PC-3 (cell line): ENCODE results near the gene CD86. TPM values are rescaled to one million over a fixed set of nuclear protein-coding genes. Genes with fewer than 3 reads are reported as not detected.

Source experiments
- ATAC-seq: fragments of 200-7000 bp; cut with Tn5 transposase; 2 replicates; pipeline ENCODE4 v1.9.1; 2020; ENCODE audit warnings: mild to moderate bottlenecking, moderate library complexity
- BruUV-seq: library from RNA; stranded (reverse); fragments of 400-500 nt; replicated peaks from 2 replicates; lab custom pipeline; 2021; lab: Mats Ljungman, UMichigan
- CTCF ChIA-PET: fragments of 300-600 bp; sonication (Branson Sonifier 250); formaldehyde crosslinking; loops from one replicate; lab custom pipeline; 2022; ENCODE audit warnings: antibody characterized with exemption; lab: Charles Lee
- POLR2A ChIA-PET: fragments of 300-600 bp; sonication (Branson Sonifier 250); formaldehyde crosslinking; loops from one replicate; lab custom pipeline; 2022; ENCODE audit warnings: antibody characterized with exemption; ENCODE audit not compliant: unreplicated experiment; lab: Charles Lee
- DNase-seq: peaks from one replicate; pipeline ENCODE4 v3.0.0-alpha.2; 2015
- H2AFZ ChIP-seq: fragments of 300-600 bp; sonication (generic); 2 replicates; pipeline ENCODE4 v1.6.0; 2016; ENCODE audit warnings: antibody characterized with exemption, low read length
- H3F3A ChIP-seq: fragments of 300-600 bp; sonication (generic); one replicate; pipeline ENCODE4 v1.6.0; 2017; ENCODE audit warnings: antibody characterized with exemption, low read length, control low read depth, mild to moderate bottlenecking; ENCODE audit not compliant: unreplicated experiment
- H3K27ac ChIP-seq: fragments of 300-600 bp; sonication (generic); 2 replicates; pipeline ENCODE4 v1.5.1; 2016; ENCODE audit warnings: mild to moderate bottlenecking, low read length
- H3K27me3 ChIP-seq: fragments of 300-600 bp; sonication (generic); 2 replicates; pipeline ENCODE4 v1.6.1; 2016; ENCODE audit warnings: low read length, mixed read lengths
- H3K36me3 ChIP-seq: fragments of 300-600 bp; sonication (generic); 2 replicates; pipeline ENCODE4 v1.6.1; 2016; ENCODE audit warnings: low read depth, mixed run types, low read length, mixed read lengths
- H3K4me1 ChIP-seq: fragments of 300-600 bp; sonication (generic); 2 replicates; pipeline ENCODE4 v1.5.1; 2016; ENCODE audit warnings: low read length; ENCODE audit not compliant: insufficient read depth
- H3K4me2 ChIP-seq: fragments of 300-600 bp; sonication (generic); 2 replicates; pipeline ENCODE4 v1.6.0; 2016; ENCODE audit warnings: low read length
- H3K4me3 ChIP-seq: fragments of 300-600 bp; sonication (generic); 2 replicates; pipeline ENCODE4 v1.5.1; 2016; ENCODE audit warnings: mild to moderate bottlenecking, low read length, mixed read lengths
- H3K79me2 ChIP-seq: fragments of 300-600 bp; sonication (generic); 2 replicates; pipeline ENCODE4 v1.6.1; 2017; ENCODE audit warnings: low read length, mixed read lengths
- H3K9ac ChIP-seq: fragments of 300-600 bp; sonication (generic); 2 replicates; pipeline ENCODE4 v1.6.0; 2016; ENCODE audit warnings: mild to moderate bottlenecking, low read length
- H3K9me2 ChIP-seq: fragments of 300-600 bp; sonication (generic); replicated peaks from 2 replicates; pipeline ENCODE4 v1.6.1; 2016; ENCODE audit warnings: mixed run types, low read length, mixed read lengths
- H3K9me3 ChIP-seq: fragments of 300-600 bp; sonication (generic); 2 replicates; pipeline ENCODE4 v1.6.1; 2016; ENCODE audit warnings: low read length, mixed read lengths
- H4K20me1 ChIP-seq: fragments of 300-600 bp; sonication (generic); 2 replicates; pipeline ENCODE4 v1.6.1; 2016; ENCODE audit warnings: low read length, mixed read lengths
- CTCF ChIP-seq: fragments of 300-600 bp; sonication (generic); conservative IDR thresholded peaks from 2 replicates; pipeline ENCODE4 v1.5.1; 2017; ENCODE audit warnings: antibody characterized with exemption, low read depth, mild to moderate bottlenecking, low read length
- EZH2 ChIP-seq: fragments of 300-600 bp; sonication (generic); IDR thresholded peaks from one replicate; pipeline ENCODE4 v1.6.1; 2017; ENCODE audit warnings: antibody characterized with exemption, mild to moderate bottlenecking, low read length; ENCODE audit not compliant: unreplicated experiment
- EZH2phosphoT487 ChIP-seq: fragments of 300-600 bp; sonication (generic); IDR thresholded peaks from 2 replicates; pipeline ENCODE4 v1.6.1; 2018; ENCODE audit warnings: mild to moderate bottlenecking, antibody characterized with exemption, low read length, borderline replicate concordance
- intact Hi-C: fragments of 100-400 bp; cut with micrococcal nuclease; formaldehyde crosslinking; loops from 2 replicates; pipeline ENCODE4 v1.9.0; 2023
- total RNA-seq: library from RNA; depleted of rRNA; stranded (reverse); fragments of >200 nt; gene quantifications from 2 replicates; pipeline ENCODE4 v1.2.3, GENCODE V29; 2014

Gene CD86
- total RNA-seq, 1 experiment from 2014 or later = 0.07 TPM

- H3K27me3 ChIP-seq = no peaks in the 10 kb centered on the region; the same call in none of the 2 replicates
- H3K27ac ChIP-seq = no peak overlapping the region
- POLR2A ChIA-PET = no interaction called here
- BruUV-seq = no TSS peak
- H3K79me2 ChIP-seq = no peaks in the 10 kb centered on the region
- no peak overlapping the region for H3K9ac ChIP-seq
- DNase-seq (no peak), ATAC-seq (no peak)
- no peaks in the 10 kb centered on the region for H3K9me2 ChIP-seq
- no peaks in the 10 kb centered on the region for H3K4me1 ChIP-seq
- intact Hi-C loops = no loop called here
- no peaks in the 10 kb centered on the region for H3K9me3 ChIP-seq
- H3K4me3 ChIP-seq = no peak overlapping the region
- H4K20me1 ChIP-seq = no peaks in the 10 kb centered on the region
- no peak overlapping the region for H3K4me2 ChIP-seq
- no peaks in the 10 kb centered on the region for H3K36me3 ChIP-seq
- CTCF ChIA-PET = no interaction called here
- H2AFZ ChIP-seq = no peak overlapping the region
- H3F3A ChIP-seq = no peaks in the 10 kb centered on the region
- TF ChIP-seq CTCF (no peak), EZH2phosphoT487 (no peak), EZH2 (no peak)
Measured at GRCh38 chr3:122107171-122107570, 52.0 kb downstream of the CD86 start.

GRCh38 chr3:122111974-122112373, 56.8 kb downstream of the CD86 start:
- no peak for TF ChIP-seq EZH2phosphoT487
- TF ChIP-seq EZH2 = no peak
- no peak for TF ChIP-seq CTCF
- Histone ChIP-seq H4K20me1 (no peaks in the 10 kb centered on the region), H3K4me3 (no peak overlapping the region), H3K4me2 (no peak overlapping the region), H3F3A (no peaks in the 10 kb centered on the region), H2AFZ (no peak overlapping the region), H3K9ac (no peak overlapping the region), H3K79me2 (no peaks in the 10 kb centered on the region), H3K9me2 (no peaks in the 10 kb centered on the region), H3K27me3 (peaks cover 3% of the 10 kb centered on the region), H3K4me1 (no peaks in the 10 kb centered on the region), H3K27ac (no peak overlapping the region), H3K36me3 (no peaks in the 10 kb centered on the region), H3K9me3 (no peaks in the 10 kb centered on the region)
- ChIA-PET POLR2A (interaction anchor here (0.6 kb wide), 1 partner anchor 164 kb away, joined by 7 read pairs; no protein-coding TSS in a partner anchor), CTCF (no interaction called here)
- BruUV-seq = no TSS peak
- DNase-seq = no peak
- ATAC-seq = no peak
- intact Hi-C loops = loop anchor here (1.0 to 5.0 kb wide), 5 partner anchors 135 to 566 kb away; no protein-coding TSS in a partner anchor

GRCh38 chr3:122112754-122113153, 57.6 kb downstream of the CD86 start:
- ATAC-seq = peak; percentile 73
- no peak overlapping the region for H3K4me3 ChIP-seq
- TF ChIP-seq EZH2phosphoT487 (no peak), EZH2 (no peak), CTCF (peak; percentile 41)
- no peaks in the 10 kb centered on the region for H3K9me2 ChIP-seq
- intact Hi-C loops = loop anchor here (1.0 to 5.0 kb wide), 5 partner anchors 136 to 566 kb away; no protein-coding TSS in a partner anchor
- CTCF ChIA-PET = no interaction called here
- no peaks in the 10 kb centered on the region for H3K36me3 ChIP-seq
- no TSS peak for BruUV-seq
- no peak overlapping the region for H3K27ac ChIP-seq
- no peak overlapping the region for H3K4me2 ChIP-seq
- H3K9me3 ChIP-seq = no peaks in the 10 kb centered on the region
- no peaks in the 10 kb centered on the region for H3F3A ChIP-seq
- H3K9ac ChIP-seq = no peak overlapping the region
- no peaks in the 10 kb centered on the region for H4K20me1 ChIP-seq
- H3K4me1 ChIP-seq = no peaks in the 10 kb centered on the region
- peaks cover 11% of the 10 kb centered on the region for H3K27me3 ChIP-seq
- H2AFZ ChIP-seq = no peak overlapping the region
- DNase-seq = peak; percentile 42
- POLR2A ChIA-PET = no interaction called here
- H3K79me2 ChIP-seq = no peaks in the 10 kb centered on the region
